OCI-M2 (cell line): ENCODE data around the gene EXOSC3.
"Not testable (repeated sequence)": the region's sequence is repeated elsewhere in the genome, so short reads cannot be mapped to it uniquely, and the experiment has no call there.

Experiments used
- DNase-seq: peaks from one replicate; lab custom pipeline; 2025; ENCODE audit not compliant: unreplicated experiment; lab: John Stamatoyannopoulos, UW

The EXOSC3 gene

GRCh38 chr9:37776328-37776727 is 8.5 kb downstream of the EXOSC3 start:
- DNase-seq, result no peak

- no peak for DNase-seq
Measured at GRCh38 chr9:37775216-37775919, 9.5 kb downstream of the EXOSC3 start.

- no peak for DNase-seq
Measured at GRCh38 chr9:37769995-37770394, 14.9 kb downstream of the EXOSC3 start.

GRCh38 chr9:37769306-37769705 is 15.6 kb downstream of the EXOSC3 start:
- no peak for DNase-seq

GRCh38 chr9:37765263-37765662 is 19.6 kb downstream of the EXOSC3 start:
- not testable (repeated sequence) for DNase-seq

- no peak for DNase-seq
Measured at GRCh38 chr9:37761511-37761910, 23.4 kb downstream of the EXOSC3 start.

GRCh38 chr9:37760416-37761161 is 24.3 kb downstream of the EXOSC3 start:
- DNase-seq, result no peak

GRCh38 chr9:37758747-37759146 is 26.1 kb downstream of the EXOSC3 start:
- DNase-seq, result no peak

GRCh38 chr9:37753489-37754190 is 31.2 kb downstream of the EXOSC3 start, which contains the start of gene TRMT10B:
Gene TRMT10B, plus strand, starts transcription at chr9:37753805. Its CDS starts 8,127 bp downstream, at chr9:37761932.
- DNase-seq, result no peak

- no peak for DNase-seq
Measured at GRCh38 chr9:37752642-37753488, 32.0 kb downstream of the EXOSC3 start.

- DNase-seq, result not testable (repeated sequence)
Measured at GRCh38 chr9:37752112-37752511, 32.8 kb downstream of the EXOSC3 start.

GRCh38 chr9:37751704-37752103 is 33.2 kb downstream of the EXOSC3 start:
- not testable (repeated sequence) for DNase-seq

- DNase-seq, result no peak
Measured at GRCh38 chr9:37751186-37751585, 33.7 kb downstream of the EXOSC3 start.

- DNase-seq, result no peak
Measured at GRCh38 chr9:37749129-37749528, 35.7 kb downstream of the EXOSC3 start.

- DNase-seq, result no peak
Measured at GRCh38 chr9:37747271-37747753, 37.6 kb downstream of the EXOSC3 start.

GRCh38 chr9:37746448-37747270 is 38.2 kb downstream of the EXOSC3 start:
- no peak for DNase-seq

GRCh38 chr9:37745970-37746369 is 38.9 kb downstream of the EXOSC3 start:
- no peak for DNase-seq

GRCh38 chr9:37740631-37741328 is 44.1 kb downstream of the EXOSC3 start:
- DNase-seq, result no peak

- no peak for DNase-seq
Measured at GRCh38 chr9:37740128-37740527, 44.7 kb downstream of the EXOSC3 start.
